GM12878 (cell line): ENCODE measurements around the gene SIL1. TPM values are rescaled to one million over a fixed set of nuclear protein-coding genes. Genes with fewer than 3 reads are reported as not detected.
A peak's percentile ranks its signal among the peaks of the same experiment; 100 is the strongest.

Experiments
- ASH2L ChIP-seq: fragments of 300-600, 200-600 bp; sonication (generic); IDR thresholded peaks from 2 replicates; pipeline ENCODE4 v1.6.1; 2017; ENCODE audit warnings: low read depth, mild to moderate bottlenecking, borderline replicate concordance
- CBX3 ChIP-seq: fragments of 200-600 bp; sonication (generic); IDR thresholded peaks from 2 replicates; pipeline ENCODE4 v1.6.1; 2016; ENCODE audit warnings: low read depth, borderline replicate concordance
- CHD2 ChIP-seq: IDR thresholded peaks from 2 replicates; pipeline ENCODE4 v1.6.1; 2011; ENCODE audit warnings: low read depth, low read length, improper control_type of control experiment, borderline replicate concordance
- CREB1 ChIP-seq: IDR thresholded peaks from 2 replicates; pipeline ENCODE4 v1.6.1; 2012; ENCODE audit warnings: low read depth, mild to moderate bottlenecking, inconsistent platforms
- MEF2A ChIP-seq: IDR thresholded peaks from 2 replicates; pipeline ENCODE4 v1.6.1; 2011; ENCODE audit warnings: low read depth, mild to moderate bottlenecking, low read length, moderate library complexity; ENCODE audit not compliant: insufficient read depth
- MEF2B ChIP-seq: fragments of 450-650 bp; IDR thresholded peaks from 2 replicates; pipeline ENCODE4 v1.6.1; 2018; ENCODE audit warnings: mild to moderate bottlenecking, moderate library complexity; ENCODE audit not compliant: partially characterized antibody, poor library complexity, severe bottlenecking
- MYC ChIP-seq: IDR thresholded peaks from 2 replicates; pipeline ENCODE4 v1.6.1; 2011; ENCODE audit warnings: mild to moderate bottlenecking, low read length, moderate library complexity, inconsistent platforms; ENCODE audit not compliant: insufficient read depth, insufficient replicate concordance, insufficient read length, severe bottlenecking
- PAX8 ChIP-seq: fragments of 450-650 bp; IDR thresholded peaks from 2 replicates; pipeline ENCODE4 v1.6.1; 2017; ENCODE audit warnings: mild to moderate bottlenecking, moderate library complexity
- PML ChIP-seq: IDR thresholded peaks from 2 replicates; pipeline ENCODE4 v1.6.1; 2012; ENCODE audit warnings: low read length, inconsistent platforms
- RELA ChIP-seq: fragments of 450-650 bp; IDR thresholded peaks from 2 replicates; pipeline ENCODE4 v1.8.0; 2014; ENCODE audit warnings: borderline replicate concordance; ENCODE audit not compliant: partially characterized antibody
- SIX5 ChIP-seq: IDR thresholded peaks from 2 replicates; pipeline ENCODE4 v1.6.1; 2011; ENCODE audit warnings: mild to moderate bottlenecking, low read depth, low read length, moderate library complexity; ENCODE audit not compliant: severe bottlenecking
- SREBF2 ChIP-seq: IDR thresholded peaks from 2 replicates; pipeline ENCODE4 v1.6.1; 2012; ENCODE audit warnings: mild to moderate bottlenecking, low read length
- SRF ChIP-seq, 2 experiments: IDR thresholded peaks; 2 replicates each; pipeline ENCODE4 v1.6.1; 2011; ENCODE audit warnings: low read depth in 2 of 2, low read length in 2 of 2, mild to moderate bottlenecking in 1 of 2, moderate library complexity in 1 of 2
- USF1 ChIP-seq: IDR thresholded peaks from 2 replicates; pipeline ENCODE4 v1.6.1; 2011; ENCODE audit warnings: borderline replicate concordance, low read depth, mild to moderate bottlenecking, moderate library complexity, mixed read lengths, low read length; ENCODE audit not compliant: insufficient read depth; ENCODE audit errors: extremely low read length
- ZBTB4 ChIP-seq: fragments of 450-650 bp; formaldehyde crosslinking; IDR thresholded peaks from 2 replicates; pipeline ENCODE4 v1.4.0; 2022; ENCODE audit warnings: mild to moderate bottlenecking, moderate library complexity
- ZSCAN29 ChIP-seq: fragments of 450-650 bp; IDR thresholded peaks from 2 replicates; pipeline ENCODE4 v1.6.1; 2017; ENCODE audit warnings: mild to moderate bottlenecking, moderate library complexity
- polyA plus RNA-seq, 11 experiments: library from polyadenylated mRNA; depleted of rRNA in 4 of 11; unstranded in 6 of 11; stranded (reverse) in 5 of 11; fragments of >200 nt; fragmentation: Nextera tagmentation in 4 of 11; fragmentation: Illumina TruSeq in 1 of 11; extraction: Ambion mirVana in 4 of 11; extraction: Trizol in 1 of 11; gene quantifications; 1 replicate in 1 of 11; 2 replicates in 10 of 11; pipeline versions ENCODE4 v1.2.1 to v1.2.3, GENCODE V29; 2011 to 2016; ENCODE audit warnings: inconsistent platforms in 2 of 11, missing spikeins in 2 of 11, low read depth in 1 of 11
- total RNA-seq, 4 experiments: library from RNA; depleted of rRNA in 3 of 4; stranded (reverse); fragments of >200 nt in 3 of 4; fragmentation: Illumina TruSeq in 1 of 4; extraction: Trizol in 1 of 4; gene quantifications; 2 replicates each; pipeline versions ENCODE4 v1.2.1 to v1.2.3, GENCODE V29; 2013 to 2021
- TF ChIP-seq, protein P1 (sequence below): fragments of 450-650 bp; IDR thresholded peaks from 2 replicates; pipeline ENCODE4 v1.6.1; 2017; ENCODE audit warnings: mild to moderate bottlenecking, low read depth, inconsistent platforms; ENCODE audit not compliant: poor library complexity, severe bottlenecking
- TF ChIP-seq, protein P2 (sequence below): fragments of 450-650 bp; IDR thresholded peaks from 2 replicates; pipeline ENCODE4 v1.6.1; 2017; ENCODE audit warnings: mild to moderate bottlenecking, moderate library complexity

SIL1 gene
- total and polyA plus RNA-seq, 10 of the 15 experiments (the other 5 are each of a cell fraction or from before 2014, with no cell fraction given) = 4.1 to 49.8 (median 29.4) TPM

DNA sequence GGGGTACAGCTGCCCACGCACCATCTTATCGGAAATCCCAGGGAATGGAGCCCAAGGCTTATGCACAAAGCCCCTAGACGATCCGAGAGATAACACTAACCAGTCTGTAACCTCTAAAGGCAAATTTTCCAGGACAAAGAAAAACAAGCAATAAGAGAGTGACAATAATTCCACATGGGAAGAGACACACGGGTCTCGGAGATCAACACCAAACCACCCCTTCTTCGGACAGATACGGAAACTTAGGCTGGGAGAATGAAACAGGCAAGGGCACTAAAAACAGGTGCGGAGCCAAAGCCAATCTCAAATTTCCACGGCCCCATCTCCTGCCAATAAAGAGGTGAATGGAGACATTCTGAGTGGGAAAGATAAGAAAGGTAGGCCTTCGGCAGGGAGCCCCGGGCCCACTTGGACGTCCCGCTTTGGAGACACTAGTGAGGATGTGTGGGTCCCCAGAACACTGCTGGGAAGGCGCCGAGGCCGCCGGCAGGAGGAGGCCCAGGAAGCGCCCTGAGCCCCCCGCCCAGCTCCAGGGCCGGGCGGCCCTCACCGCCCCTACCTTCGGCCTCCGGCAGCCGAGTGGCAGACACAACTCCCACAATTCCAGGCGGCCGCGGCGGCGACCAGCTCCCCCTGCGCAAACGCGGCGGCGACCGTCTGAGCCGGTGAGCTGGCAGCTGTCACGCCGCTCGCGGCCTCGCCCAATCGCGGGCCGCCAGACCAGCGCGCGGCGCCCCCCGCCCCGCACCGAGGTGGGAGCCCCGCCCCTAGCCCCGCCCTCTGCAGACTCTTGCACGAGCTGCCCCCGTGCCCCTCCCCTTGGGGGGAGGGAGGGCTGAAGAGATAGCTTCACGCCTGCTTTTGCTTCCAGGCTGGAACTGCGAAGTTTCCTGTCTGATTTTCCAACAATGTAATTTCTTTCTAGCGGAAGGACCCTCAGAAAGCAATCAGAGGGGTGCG lies at the start of gene SIL1 (continued):
- TF ChIP-seq ZBTB4 (no peak), CREB1 (peak; percentile 75), ZSCAN29 (no peak), MYC (no peak), RELA (peak; percentile 27), USF1 (peak; percentile 25), CBX3 (no peak), SRF (IDR thresholded peaks at IDR 0.05; ENCODE audit: low read depth in 2 of 2, low read length in 2 of 2) (no peak), SIX5 (peak; percentile 39), PAX8 (no peak), MEF2B (no peak), MEF2A (no peak), ASH2L (no peak), SREBF2 (no peak), CHD2 (peak; percentile 57; the same call in 1 of the 2 replicates), PML (peak; percentile 78)
- TF ChIP-seq, protein P1, sequence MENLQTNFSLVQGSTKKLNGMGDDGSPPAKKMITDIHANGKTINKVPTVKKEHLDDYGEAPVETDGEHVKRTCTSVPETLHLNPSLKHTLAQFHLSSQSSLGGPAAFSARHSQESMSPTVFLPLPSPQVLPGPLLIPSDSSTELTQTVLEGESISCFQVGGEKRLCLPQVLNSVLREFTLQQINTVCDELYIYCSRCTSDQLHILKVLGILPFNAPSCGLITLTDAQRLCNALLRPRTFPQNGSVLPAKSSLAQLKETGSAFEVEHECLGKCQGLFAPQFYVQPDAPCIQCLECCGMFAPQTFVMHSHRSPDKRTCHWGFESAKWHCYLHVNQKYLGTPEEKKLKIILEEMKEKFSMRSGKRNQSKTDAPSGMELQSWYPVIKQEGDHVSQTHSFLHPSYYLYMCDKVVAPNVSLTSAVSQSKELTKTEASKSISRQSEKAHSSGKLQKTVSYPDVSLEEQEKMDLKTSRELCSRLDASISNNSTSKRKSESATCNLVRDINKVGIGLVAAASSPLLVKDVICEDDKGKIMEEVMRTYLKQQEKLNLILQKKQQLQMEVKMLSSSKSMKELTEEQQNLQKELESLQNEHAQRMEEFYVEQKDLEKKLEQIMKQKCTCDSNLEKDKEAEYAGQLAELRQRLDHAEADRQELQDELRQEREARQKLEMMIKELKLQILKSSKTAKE = no peak
- TF ChIP-seq, protein P2, sequence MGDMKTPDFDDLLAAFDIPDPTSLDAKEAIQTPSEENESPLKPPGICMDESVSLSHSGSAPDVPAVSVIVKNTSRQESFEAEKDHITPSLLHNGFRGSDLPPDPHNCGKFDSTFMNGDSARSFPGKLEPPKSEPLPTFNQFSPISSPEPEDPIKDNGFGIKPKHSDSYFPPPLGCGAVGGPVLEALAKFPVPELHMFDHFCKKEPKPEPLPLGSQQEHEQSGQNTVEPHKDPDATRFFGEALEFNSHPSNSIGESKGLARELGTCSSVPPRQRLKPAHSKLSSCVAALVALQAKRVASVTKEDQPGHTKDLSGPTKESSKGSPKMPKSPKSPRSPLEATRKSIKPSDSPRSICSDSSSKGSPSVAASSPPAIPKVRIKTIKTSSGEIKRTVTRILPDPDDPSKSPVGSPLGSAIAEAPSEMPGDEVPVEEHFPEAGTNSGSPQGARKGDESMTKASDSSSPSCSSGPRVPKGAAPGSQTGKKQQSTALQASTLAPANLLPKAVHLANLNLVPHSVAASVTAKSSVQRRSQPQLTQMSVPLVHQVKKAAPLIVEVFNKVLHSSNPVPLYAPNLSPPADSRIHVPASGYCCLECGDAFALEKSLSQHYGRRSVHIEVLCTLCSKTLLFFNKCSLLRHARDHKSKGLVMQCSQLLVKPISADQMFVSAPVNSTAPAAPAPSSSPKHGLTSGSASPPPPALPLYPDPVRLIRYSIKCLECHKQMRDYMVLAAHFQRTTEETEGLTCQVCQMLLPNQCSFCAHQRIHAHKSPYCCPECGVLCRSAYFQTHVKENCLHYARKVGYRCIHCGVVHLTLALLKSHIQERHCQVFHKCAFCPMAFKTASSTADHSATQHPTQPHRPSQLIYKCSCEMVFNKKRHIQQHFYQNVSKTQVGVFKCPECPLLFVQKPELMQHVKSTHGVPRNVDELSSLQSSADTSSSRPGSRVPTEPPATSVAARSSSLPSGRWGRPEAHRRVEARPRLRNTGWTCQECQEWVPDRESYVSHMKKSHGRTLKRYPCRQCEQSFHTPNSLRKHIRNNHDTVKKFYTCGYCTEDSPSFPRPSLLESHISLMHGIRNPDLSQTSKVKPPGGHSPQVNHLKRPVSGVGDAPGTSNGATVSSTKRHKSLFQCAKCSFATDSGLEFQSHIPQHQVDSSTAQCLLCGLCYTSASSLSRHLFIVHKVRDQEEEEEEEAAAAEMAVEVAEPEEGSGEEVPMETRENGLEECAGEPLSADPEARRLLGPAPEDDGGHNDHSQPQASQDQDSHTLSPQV = no peak
